Activated naive CD4-positive, alpha-beta T cell treated with anti-CD3 and anti-CD28 coated beads, Interleukin-2, amount 50 U/mL, for 72 hours (primary cell): Measurements from ENCODE around the gene DYNC1LI1. TPM values are rescaled to one million over a fixed set of nuclear protein-coding genes. Genes with fewer than 3 reads are reported as not detected.
A peak's percentile ranks its signal among the peaks of the same experiment; 100 is the strongest.
"Not testable (repeated sequence)": the region's sequence is repeated elsewhere in the genome, so short reads cannot be mapped to it uniquely, and the experiment has no call there.

Experiments
- ATAC-seq, 2 donors: fragments of 150-1000 bp; cut with Tn5 transposase; 2 replicates each; pipeline ENCODE4 v1.10.0; 2021; ENCODE audit warnings: mild to moderate bottlenecking in 2 of 2, moderate library complexity in 2 of 2
- DNase-seq, 2 donors: peaks; one replicate each; pipeline ENCODE4 v3.0.0; 2021 to 2022; ENCODE audit warnings: low spot score in 2 of 2
- H3K27ac Mint-ChIP-seq, 2 donors: one replicate each; pipeline ENCODE4 v1.8.0; 2022; ENCODE audit warnings: mild to moderate bottlenecking in 2 of 2, mixed read lengths in 2 of 2
- H3K36me3 Mint-ChIP-seq, 2 donors: one replicate each; pipeline ENCODE4 v1.8.0; 2022; ENCODE audit warnings: mixed read lengths in 2 of 2
- H3K9me3 Mint-ChIP-seq, 2 donors: one replicate each; pipeline ENCODE4 v1.8.0; 2022; ENCODE audit warnings: mixed read lengths in 2 of 2
- total RNA-seq, 2 donors: library from RNA; stranded (reverse); gene quantifications; one replicate each; pipeline ENCODE4 v1.2.3, GENCODE V29; 2022

The DYNC1LI1 gene
- total RNA-seq, 2 donors from 2014 or later: 27.8 to 36.3 TPM

DNA sequence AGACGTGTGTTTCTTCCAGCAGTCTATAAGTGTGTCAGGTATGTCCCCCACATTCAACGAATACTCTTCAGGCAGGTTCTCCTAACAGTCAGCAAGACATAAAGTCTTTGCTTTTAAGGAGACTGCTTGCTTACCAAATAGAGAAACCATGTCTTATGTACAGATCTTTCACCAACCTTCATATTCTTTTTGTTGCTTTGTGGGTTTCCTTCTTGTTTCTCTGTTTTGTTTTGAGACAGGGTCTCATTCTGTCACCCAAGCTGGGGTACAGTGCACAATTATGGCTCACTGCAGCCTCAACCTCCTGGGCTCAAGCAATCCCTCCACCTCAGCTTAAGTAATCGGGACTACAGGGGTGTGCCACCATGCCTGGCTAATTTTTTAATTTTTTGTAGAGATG, 14.3 kb downstream of the DYNC1LI1 start:
- peak in 1 of 2 donors; percentile 38 for ATAC-seq

DNA sequence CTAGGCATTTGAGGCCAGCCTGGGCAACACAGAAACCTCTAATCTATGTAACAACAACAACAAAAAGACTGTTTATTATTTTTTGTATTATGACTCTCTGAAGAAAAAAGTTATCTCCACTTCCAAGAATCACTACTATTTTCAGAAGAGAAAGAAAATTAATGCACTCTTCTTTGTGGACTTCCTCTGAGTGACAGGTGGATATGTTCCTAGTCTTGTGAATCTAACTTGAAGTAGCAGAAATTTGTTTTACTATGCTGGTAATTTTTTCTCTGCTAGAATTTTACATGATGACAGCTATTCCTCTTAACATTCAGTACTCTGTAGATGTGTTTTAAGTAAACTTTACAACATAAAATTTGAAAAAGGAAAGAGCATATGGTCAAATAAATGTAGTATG, 16.7 kb downstream of the DYNC1LI1 start:
- Mint-ChIP-seq H3K9me3 (no peaks in the 10 kb centered on the region), H3K36me3 (no peaks in the 10 kb centered on the region), H3K27ac (no peak overlapping the region)
- no peak for ATAC-seq
- DNase-seq: no peak

More for the DNA sequence above, 14.3 kb downstream of the DYNC1LI1 start:
- DNase-seq: no peak
- Mint-ChIP-seq H3K9me3 (no peaks in the 10 kb centered on the region), H3K27ac (peak overlapping the region in 1 of 2 donors; percentile 8), H3K36me3 (no peaks in the 10 kb centered on the region)

DNA sequence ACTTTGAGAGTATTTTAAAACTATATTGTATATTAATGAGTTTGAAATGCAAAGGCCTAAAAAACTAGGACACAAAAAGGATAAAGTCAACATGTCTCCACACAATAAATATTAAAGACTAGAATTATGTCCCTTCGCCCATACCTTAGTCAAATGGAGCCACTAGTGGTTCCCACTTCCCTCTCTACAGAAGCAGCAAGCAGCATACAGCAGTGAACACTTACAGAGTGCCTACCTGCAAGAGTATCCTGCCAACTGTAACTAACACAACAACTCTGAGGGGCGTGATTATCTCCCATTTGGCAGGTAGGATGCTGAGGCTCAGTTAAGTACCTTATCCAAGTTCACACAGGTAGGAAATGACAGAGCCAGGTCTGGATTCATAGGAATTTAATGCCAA, 17.2 kb downstream of the DYNC1LI1 start:
- H3K36me3 Mint-ChIP-seq: no peaks in the 10 kb centered on the region
- H3K9me3 Mint-ChIP-seq: no peaks in the 10 kb centered on the region
- H3K27ac Mint-ChIP-seq: no peak overlapping the region
- ATAC-seq (no peak), DNase-seq (no peak)

DNA sequence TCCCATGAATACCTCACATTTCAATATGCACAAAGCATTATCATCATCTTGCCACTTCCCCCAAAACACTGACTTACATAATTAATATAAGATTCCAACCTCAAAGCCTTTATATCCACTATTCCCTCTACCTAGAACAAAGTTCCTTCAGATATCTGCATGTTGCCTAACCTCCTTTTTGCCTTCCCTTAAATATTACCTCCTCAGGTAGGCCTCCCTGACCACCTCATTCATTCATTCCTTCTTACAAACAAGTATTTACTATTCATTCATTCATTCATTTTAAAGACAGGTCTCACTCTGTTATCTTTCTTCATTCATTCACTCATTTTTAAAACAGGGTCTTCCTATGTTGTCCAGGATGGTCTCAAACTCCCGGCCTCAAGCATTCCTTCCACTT, 18.6 kb downstream of the DYNC1LI1 start:
- H3K27ac Mint-ChIP-seq: peak overlapping the region in 1 of 2 donors; percentile 25
- ATAC-seq (no peak), DNase-seq (no peak)
- no peaks in the 10 kb centered on the region for H3K9me3 Mint-ChIP-seq
- no peaks in the 10 kb centered on the region for H3K36me3 Mint-ChIP-seq

DNA sequence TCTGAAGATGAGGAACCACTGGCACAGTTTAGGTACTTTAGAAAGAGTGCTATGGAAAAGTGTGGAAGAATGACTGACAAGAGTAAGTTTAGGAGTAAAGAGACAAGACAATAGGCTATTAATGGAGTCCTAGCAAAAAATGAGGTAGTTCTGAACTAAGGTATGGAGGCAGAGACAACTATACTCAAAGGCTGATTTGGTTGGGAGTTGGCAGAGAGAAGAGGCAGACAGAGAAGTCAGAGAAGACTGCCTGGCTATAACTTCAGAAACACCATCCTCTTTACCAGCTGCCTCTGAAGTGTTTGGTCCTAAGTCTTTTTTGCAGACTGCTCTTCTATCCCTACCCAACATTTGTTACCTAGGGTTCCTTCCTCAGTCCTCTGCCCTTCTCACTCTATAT, 19.2 kb downstream of the DYNC1LI1 start:
- ATAC-seq (no peak), DNase-seq (no peak)
- Mint-ChIP-seq H3K36me3 (no peaks in the 10 kb centered on the region), H3K9me3 (peaks cover 0 to 2% of the 10 kb centered on the region in 2 donors), H3K27ac (no peak overlapping the region)

DNA sequence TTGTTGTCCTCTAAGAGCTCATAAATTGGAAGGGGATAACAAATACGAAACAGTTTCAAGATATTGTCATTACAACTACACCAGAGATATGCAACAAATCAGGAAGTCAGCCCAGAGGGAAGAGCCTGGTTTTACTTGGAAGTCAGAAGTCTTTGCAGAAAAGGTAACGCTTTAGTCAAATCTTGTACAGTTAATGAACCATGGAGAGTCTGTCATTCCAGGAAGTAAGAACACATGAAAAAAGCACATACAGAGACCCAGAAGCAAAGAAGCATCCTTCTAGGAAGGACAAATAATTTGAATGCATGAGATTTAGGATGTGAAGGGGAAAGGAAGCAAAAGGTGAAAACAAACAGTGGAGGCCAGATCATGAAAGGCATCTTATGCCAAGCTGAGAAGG, 19.6 kb downstream of the DYNC1LI1 start:
- ATAC-seq: no peak
- H3K9me3 Mint-ChIP-seq: peaks cover 0 to 3% of the 10 kb centered on the region in 2 donors
- H3K27ac Mint-ChIP-seq: no peak overlapping the region
- H3K36me3 Mint-ChIP-seq: no peaks in the 10 kb centered on the region
- no peak for DNase-seq

DNA sequence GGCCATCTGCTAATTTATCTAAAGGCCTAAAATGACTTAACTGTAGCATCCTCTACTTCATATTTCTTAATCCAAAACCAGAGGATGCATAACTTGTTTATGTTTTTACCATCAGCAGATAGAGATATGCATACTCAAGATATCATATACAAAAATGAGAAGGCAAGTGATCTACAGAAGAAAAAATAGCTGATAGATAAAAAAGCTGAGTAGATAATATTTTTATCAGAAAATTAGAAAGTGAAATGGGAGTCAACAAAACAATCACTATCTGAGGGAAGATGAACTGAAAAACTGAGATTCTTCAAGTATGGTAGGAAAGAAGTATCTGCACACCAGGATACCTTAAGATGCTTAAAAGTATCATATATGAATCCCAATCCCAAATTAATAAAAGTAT, 25.4 kb downstream of the DYNC1LI1 start:
- no peaks in the 10 kb centered on the region for H3K36me3 Mint-ChIP-seq
- ATAC-seq: no peak
- H3K9me3 Mint-ChIP-seq: peaks cover 0 to 3% of the 10 kb centered on the region in 2 donors
- H3K27ac Mint-ChIP-seq: no peak overlapping the region
- no peak for DNase-seq

DNA sequence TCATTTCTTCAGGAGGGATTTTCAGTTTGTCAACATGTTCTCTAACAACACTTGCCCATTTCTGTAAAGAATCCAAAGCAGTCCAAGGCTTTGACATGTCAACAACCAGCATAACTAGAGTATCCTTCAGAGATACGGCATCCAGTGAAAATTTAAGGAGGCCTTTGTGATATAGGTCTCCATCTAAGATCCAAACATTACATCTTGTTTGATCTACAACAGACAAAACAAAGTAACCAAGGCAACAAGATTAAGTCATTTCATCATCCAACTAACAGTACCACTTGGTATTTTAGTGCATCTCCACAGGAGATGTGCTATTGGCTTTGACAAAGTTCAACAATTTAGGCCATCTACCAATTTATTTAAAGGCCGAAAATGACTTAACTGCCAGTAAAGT, 25.8 kb downstream of the DYNC1LI1 start:
- no peak for DNase-seq
- H3K9me3 Mint-ChIP-seq: peaks cover 0 to 3% of the 10 kb centered on the region in 2 donors
- no peaks in the 10 kb centered on the region for H3K36me3 Mint-ChIP-seq
- peak in 1 of 2 donors; percentile 41 for ATAC-seq
- H3K27ac Mint-ChIP-seq: peak overlapping the region in 1 of 2 donors; percentile 3

DNA sequence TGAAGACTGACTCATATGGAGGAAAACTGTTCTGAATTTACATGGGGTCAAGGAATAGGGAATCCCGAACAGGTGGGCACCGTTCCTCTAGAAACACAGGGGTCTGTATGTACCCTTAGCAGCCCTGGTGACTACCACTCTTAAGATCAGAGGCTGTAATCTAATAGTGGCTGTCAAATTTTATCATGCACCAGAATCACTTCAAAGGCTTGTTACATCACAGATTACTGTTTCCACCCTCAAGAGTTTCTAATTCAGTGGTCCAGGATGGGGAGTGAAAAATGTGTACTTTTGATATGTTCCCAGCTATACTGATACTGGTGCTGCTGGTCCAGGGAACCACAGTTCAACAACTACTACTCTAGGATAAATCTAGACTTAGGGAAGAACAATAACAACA, 27.9 kb downstream of the DYNC1LI1 start:
- H3K27ac Mint-ChIP-seq: no peak overlapping the region
- H3K9me3 Mint-ChIP-seq: peaks cover 0 to 3% of the 10 kb centered on the region in 2 donors
- peaks cover 0 to 7% of the 10 kb centered on the region in 2 donors for H3K36me3 Mint-ChIP-seq
- ATAC-seq (peak in 1 of 2 donors; percentile 64), DNase-seq (no peak)

DNA sequence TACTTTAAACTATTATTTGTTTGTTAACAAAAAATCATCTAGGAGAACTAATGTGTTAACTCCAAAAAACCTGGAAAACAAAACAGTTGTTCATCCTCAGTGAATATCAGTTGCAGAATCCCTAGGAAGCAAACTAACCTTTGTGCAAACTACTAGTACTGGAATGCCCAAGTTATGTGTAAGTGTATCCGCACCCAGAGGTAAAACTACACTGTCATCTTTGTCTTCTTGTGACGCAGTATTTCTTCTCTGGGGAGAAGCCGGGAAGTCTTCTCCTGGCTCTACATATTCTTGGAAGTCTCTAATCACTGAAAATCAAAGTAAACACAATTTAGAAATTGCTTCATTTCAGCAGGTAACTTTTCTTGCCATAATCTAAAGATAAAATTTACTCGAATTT, 29.8 kb downstream of the DYNC1LI1 start:
- H3K9me3 Mint-ChIP-seq: no peaks in the 10 kb centered on the region
- H3K36me3 Mint-ChIP-seq: peaks cover 0 to 7% of the 10 kb centered on the region in 2 donors
- ATAC-seq: no peak
- H3K27ac Mint-ChIP-seq: no peak overlapping the region
- DNase-seq: no peak

DNA sequence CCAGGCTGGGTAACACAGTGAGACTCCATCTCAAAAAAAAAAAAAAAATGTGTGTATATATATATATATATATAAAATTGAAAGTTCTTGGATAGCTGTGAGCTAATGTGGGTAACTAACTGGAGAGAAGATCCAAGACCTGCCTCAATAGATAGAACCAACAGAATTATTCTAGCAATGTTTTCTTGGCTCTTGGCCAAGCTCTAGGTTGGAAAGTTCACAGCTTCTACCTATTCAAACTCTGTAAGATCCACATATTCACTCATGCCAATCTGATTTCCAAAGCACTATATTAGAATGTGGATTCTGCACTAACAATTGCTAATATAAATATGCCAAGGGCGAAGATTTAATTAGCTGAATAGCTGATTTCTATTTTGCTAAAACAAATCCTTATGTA, 38.2 kb downstream of the DYNC1LI1 start:
- H3K27ac Mint-ChIP-seq: no peak overlapping the region
- no peak for DNase-seq
- ATAC-seq: no peak
- peaks cover 0 to 5% of the 10 kb centered on the region in 2 donors for H3K36me3 Mint-ChIP-seq
- H3K9me3 Mint-ChIP-seq: no peaks in the 10 kb centered on the region

DNA sequence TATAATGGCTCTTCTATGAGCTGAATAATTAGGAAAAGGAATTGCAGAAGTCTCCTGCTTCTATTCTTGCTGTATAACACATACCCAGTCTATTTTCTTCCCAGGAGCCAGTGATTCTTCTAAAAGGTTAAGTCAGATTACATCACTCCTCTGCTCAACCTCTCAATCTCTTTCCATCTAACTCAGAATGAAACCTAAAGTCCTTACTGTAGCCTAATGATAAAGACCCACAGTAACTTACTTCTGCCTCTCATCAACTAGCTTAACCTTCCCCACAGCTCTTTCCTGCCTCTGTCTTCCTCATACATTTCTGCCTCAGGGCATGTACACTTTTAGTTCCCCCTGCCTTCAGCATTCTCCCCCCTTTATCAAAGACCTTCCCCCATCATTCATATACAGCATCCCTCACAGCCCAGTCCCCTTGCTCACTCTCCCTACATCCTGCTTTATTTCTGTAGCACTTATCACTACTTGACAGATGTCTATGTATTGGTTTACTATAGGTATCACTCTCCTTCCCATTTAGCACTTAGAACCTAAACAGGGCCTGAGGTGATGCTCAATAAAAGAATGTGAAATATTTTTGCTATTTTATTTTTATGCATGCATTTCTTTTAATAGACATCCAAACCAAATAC, 39.5 kb downstream of the DYNC1LI1 start:
- ATAC-seq (peak; percentile 83 to 89), DNase-seq (no peak)
- Mint-ChIP-seq H3K27ac (peak overlapping the region; percentile 30 to 66), H3K36me3 (peaks cover 0 to 5% of the 10 kb centered on the region in 2 donors), H3K9me3 (no peaks in the 10 kb centered on the region)

DNA sequence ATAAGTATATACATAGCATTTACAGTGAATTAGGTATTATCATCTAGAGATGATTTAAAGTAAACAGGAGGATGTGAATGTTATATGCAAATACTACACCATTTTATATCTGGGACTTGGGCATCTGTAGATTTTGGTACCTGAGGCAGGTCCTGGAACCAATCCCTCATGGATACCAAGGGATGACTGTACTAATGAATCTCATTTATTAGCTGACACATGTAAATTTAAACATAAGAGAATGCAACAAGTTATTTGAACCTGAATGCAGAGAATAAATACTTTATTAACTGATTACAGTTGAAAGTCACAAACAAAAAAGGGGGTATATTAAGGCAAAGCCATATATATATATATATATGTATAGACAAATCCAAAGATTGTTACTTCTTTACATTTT, 44.9 kb downstream of the DYNC1LI1 start:
- Mint-ChIP-seq H3K9me3 (no peaks in the 10 kb centered on the region), H3K27ac (no peak overlapping the region), H3K36me3 (no peaks in the 10 kb centered on the region)
- DNase-seq (no peak), ATAC-seq (no peak)

DNA sequence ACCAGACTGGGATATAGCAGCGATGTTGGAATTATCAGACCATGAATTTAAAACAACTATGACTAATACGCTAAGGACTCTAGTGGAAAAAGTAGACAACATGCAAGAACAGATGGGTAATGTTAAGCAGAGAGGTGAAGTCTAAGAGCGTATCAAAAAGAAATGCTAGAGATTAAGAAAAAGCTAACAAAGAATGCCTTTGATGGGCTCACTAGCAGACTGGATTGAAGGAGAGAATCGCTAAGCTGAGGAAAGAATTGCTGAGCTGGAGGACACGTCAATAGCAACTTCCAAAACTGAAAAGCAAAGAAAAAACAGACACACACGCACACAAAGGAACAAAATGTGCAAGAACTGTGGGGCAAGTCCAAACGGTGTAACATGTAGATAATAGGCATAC, 48.0 kb downstream of the DYNC1LI1 start:
- ATAC-seq: no peak
- Mint-ChIP-seq H3K9me3 (no peaks in the 10 kb centered on the region), H3K36me3 (peaks cover 0 to 5% of the 10 kb centered on the region in 2 donors), H3K27ac (no peak overlapping the region)
- DNase-seq: no peak

DNA sequence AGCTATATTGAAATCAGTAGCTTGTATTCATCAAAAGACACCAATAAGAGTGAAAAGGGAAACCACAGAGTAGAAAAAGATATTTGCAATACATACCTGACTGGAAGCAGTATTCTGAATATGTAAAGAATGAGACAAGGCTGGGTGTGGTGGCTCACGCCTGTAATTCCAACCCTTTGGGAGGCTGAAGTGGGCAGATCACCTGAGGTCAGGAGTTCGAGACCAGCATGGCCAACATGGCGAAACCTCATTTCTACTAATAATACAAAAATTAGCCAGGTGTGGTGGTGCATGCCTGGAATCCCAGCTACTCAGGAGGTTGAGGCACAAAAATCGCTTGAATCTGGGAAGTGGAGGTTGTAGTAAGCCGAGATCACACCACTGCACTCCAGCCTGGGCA, 51.7 kb downstream of the DYNC1LI1 start:
- H3K27ac Mint-ChIP-seq: peak overlapping the region in 1 of 2 donors; percentile 83
- not testable (repeated sequence) for H3K9me3 Mint-ChIP-seq, DNase-seq, H3K36me3 Mint-ChIP-seq, ATAC-seq

DNA sequence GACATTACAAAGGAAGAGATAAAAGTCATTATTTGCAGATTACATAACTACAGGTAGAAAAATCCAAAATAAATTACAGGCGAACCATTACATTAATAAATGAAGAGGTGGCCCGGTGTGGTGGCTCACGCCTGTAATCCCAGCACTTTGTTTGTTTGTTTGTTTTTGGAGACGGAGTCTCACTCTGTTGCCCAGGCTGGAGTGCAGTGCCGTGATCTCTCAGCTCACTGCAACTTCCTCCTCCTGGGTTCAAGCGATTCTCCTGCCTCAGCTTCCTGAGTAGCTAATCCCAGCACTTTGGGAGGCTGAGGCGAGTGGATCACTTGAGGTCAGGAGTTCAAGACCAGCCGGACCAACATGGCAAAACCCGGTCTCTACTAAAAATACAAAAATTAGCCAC, 53.9 kb downstream of the DYNC1LI1 start:
- DNase-seq, H3K9me3 Mint-ChIP-seq, ATAC-seq, H3K36me3 Mint-ChIP-seq: not testable (repeated sequence)
- H3K27ac Mint-ChIP-seq: peak overlapping the region in 1 of 2 donors; percentile 12

DNA sequence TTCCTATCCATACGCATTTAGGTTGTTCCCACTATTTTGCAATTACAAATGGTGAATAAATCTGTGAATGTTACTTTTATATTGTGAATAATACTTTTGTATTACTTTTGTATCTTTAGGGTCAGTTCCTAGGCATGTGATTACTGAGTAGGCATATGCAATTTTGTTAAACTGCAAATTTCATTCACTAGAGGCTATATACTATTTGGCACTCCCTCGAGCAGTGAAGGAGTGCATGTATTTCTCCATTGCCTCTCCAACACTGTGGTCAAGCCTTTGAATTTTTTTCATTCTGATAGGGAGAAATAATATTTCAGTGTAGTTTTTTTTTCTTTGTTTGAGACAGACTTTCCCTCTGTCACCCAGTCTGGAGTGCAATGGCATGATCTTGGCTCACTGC, 59.7 kb downstream of the DYNC1LI1 start:
- H3K36me3 Mint-ChIP-seq: no peaks in the 10 kb centered on the region
- no peak overlapping the region for H3K27ac Mint-ChIP-seq
- ATAC-seq (no peak), DNase-seq (no peak)
- H3K9me3 Mint-ChIP-seq: no peaks in the 10 kb centered on the region

DNA sequence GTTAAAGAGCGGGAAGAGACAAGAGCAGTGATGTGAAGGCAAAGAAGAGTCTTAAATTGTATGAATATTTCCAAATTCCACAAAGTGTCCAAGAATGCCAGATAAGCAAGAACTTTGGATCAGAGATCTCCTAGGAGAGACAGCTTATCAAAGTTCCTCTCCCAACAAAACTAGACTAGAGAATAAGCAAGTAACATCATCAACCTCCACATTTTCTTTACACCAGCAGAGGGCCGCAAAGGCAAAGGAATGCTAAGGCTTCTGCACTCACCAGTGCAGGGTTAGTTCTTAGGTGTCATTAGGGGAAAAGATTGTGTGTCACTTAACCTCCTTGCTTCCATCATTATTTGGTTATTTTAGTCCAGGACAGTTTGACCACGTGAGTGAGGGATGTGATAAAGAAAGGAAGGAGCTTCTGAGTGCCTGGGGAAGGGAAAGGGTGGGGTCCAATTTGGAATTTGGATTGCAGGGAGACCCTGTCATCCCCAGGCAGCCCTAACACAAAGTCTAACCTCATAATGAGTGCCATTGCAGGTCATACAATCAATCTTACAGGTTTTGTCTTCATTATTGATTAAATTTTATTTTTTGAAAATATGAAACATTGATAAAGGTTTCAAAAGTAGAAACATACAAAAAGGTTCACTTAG, 60.5 kb downstream of the DYNC1LI1 start:
- H3K27ac Mint-ChIP-seq: no peak overlapping the region
- DNase-seq (peak in 1 of 2 donors; percentile 69), ATAC-seq (peak; percentile 91 to 94)
- no peaks in the 10 kb centered on the region for H3K36me3 Mint-ChIP-seq
- no peaks in the 10 kb centered on the region for H3K9me3 Mint-ChIP-seq
